Aorta (tissue), 5 donors: ENCODE data around the gene TMEM107. TPM values are rescaled to one million over a fixed set of nuclear protein-coding genes. Genes with fewer than 3 reads are reported as not detected.

Experiments
- ATAC-seq: fragments of 200-7000 bp; cut with Tn5 transposase; one replicate; pipeline ENCODE4 v1.9.1; 2022; ENCODE audit warnings: moderate library complexity; ENCODE audit not compliant: low FRiP score
- DNase-seq, 2 donors: peaks; one replicate each; pipeline ENCODE4 v3.0.0-alpha.2; 2020
- H3K27ac ChIP-seq, 2 donors: one replicate each; pipeline ENCODE4 v1.5.1; 2013; ENCODE audit warnings: low read length in 2 of 2, mild to moderate bottlenecking in 2 of 2, moderate library complexity in 2 of 2, control low read depth in 1 of 2, inconsistent platforms in 1 of 2, low read depth in 1 of 2
- H3K27me3 ChIP-seq, 2 donors: one replicate each; pipeline ENCODE4 v1.6.1; 2013; ENCODE audit warnings: control low read depth in 1 of 2, low read length in 1 of 2, mild to moderate bottlenecking in 1 of 2, moderate library complexity in 1 of 2; ENCODE audit not compliant: insufficient read depth in 2 of 2, control insufficient read depth in 1 of 2
- H3K36me3 ChIP-seq, 2 donors: one replicate each; pipeline ENCODE4 v1.6.1; 2013; ENCODE audit warnings: control low read depth in 1 of 2, low read length in 1 of 2, mild to moderate bottlenecking in 1 of 2; ENCODE audit not compliant: insufficient read depth in 2 of 2, control insufficient read depth in 1 of 2
- H3K4me1 ChIP-seq, 2 donors: one replicate each; pipeline ENCODE4 v1.6.1; 2013; ENCODE audit warnings: low read length in 2 of 2, control low read depth in 1 of 2, mild to moderate bottlenecking in 1 of 2, moderate library complexity in 1 of 2; ENCODE audit not compliant: insufficient read depth in 2 of 2, control insufficient read depth in 1 of 2
- H3K4me3 ChIP-seq, 2 donors: one replicate each; pipeline ENCODE4 v1.5.1; 2013; ENCODE audit warnings: low read length in 2 of 2, control low read depth in 1 of 2, mild to moderate bottlenecking in 1 of 2
- H3K9me3 ChIP-seq: one replicate; pipeline ENCODE4 v1.6.1; 2013; ENCODE audit warnings: mild to moderate bottlenecking, low read length; ENCODE audit not compliant: control insufficient read depth
- WGBS, 2 donors: extraction: QIAGEN DNeasy Blood & Tissue Kit; methylation state at CpG; one replicate each; pipeline ENCODE4 v1.1.7; 2013; 5-methylcytosine and 5-hydroxymethylcytosine counted together
- intact Hi-C, 2 donors: fragments of 100-400 bp; cut with DNase I; formaldehyde crosslinking; loops; one replicate each; pipeline versions ENCODE4 v1.14.2 to v1.15.0; 2022
- polyA plus RNA-seq, 2 donors: library from polyadenylated mRNA; stranded (reverse); fragments of 200-250 nt; gene quantifications; one replicate each; pipeline ENCODE4 v1.2.3, GENCODE V29; 2013
- total RNA-seq, 2 donors: library from RNA; stranded (reverse); fragmentation: NEBNext Ultra II Directional; extraction: Animal tissue kit (Norgen Biotek cat#: 25700); gene quantifications; one replicate each; pipeline ENCODE4 v1.2.1, GENCODE V29; 2021
- donor health status: healthy with polysubstance abuse.
- donor health status: Bipolar disorder and iron deficiency.
- donor health status: DM: no; HTN: no; CAD: no.
- donor health status: DM: no; HTN: no; CAD: no.
- donor health status: DM: yes; HTN: yes; CAD: no.

TMEM107 gene
- total and polyA plus RNA-seq, 4 donors = 8.9 to 20.9 (median 11.1) TPM

- WGBS, 2 donors = 94 to 97% methylated on average over 6 of the region's 6 CpGs
- DNase-seq (no peak), ATAC-seq (no peak)
- Histone ChIP-seq H3K9me3 (no peaks in the 10 kb centered on the region), H3K27me3 (no peaks in the 10 kb centered on the region), H3K4me1 (no peaks in the 10 kb centered on the region), H3K4me3 (no peak overlapping the region), H3K27ac (no peak overlapping the region), H3K36me3 (no peaks in the 10 kb centered on the region)
- intact Hi-C loops = no loop called here
These were observed 9.4 kb downstream of the TMEM107 start for GRCh38 chr17:8166731-8167130.

GRCh38 chr17:8164815-8165131 is 11.4 kb downstream of the TMEM107 start:
- Histone ChIP-seq H3K27me3 (no peaks in the 10 kb centered on the region), H3K4me3 (no peak overlapping the region), H3K36me3 (no peaks in the 10 kb centered on the region), H3K27ac (no peak overlapping the region), H3K4me1 (no peaks in the 10 kb centered on the region), H3K9me3 (no peaks in the 10 kb centered on the region)
- DNase-seq = peak in 1 of 2 donors; percentile 66
- intact Hi-C loops = loop anchor here in 1 of 2 donors (5.0 kb wide), 1 partner anchor 42 kb away; the partner anchor contains the start of gene HES7
- 76 to 77% methylated on average over 6 of the region's 6 CpGs for WGBS, 2 donors
- ATAC-seq = no peak

GRCh38 chr17:8163978-8164814 is 12.0 kb downstream of the TMEM107 start:
- H3K4me3 ChIP-seq = no peak overlapping the region
- no peaks in the 10 kb centered on the region for H3K4me1 ChIP-seq
- no peaks in the 10 kb centered on the region for H3K36me3 ChIP-seq
- no peaks in the 10 kb centered on the region for H3K27me3 ChIP-seq
- H3K9me3 ChIP-seq = no peaks in the 10 kb centered on the region
- ATAC-seq (peak; percentile 30), DNase-seq (peak; percentile 84 to 85)
- H3K27ac ChIP-seq = peak overlapping the region; percentile 10 to 28
- WGBS, 2 donors = 44 to 45% methylated on average over 13 of the region's 13 CpGs
- intact Hi-C loops = loop anchor here in 1 of 2 donors (5.0 kb wide), 1 partner anchor 42 kb away; the partner anchor contains the start of gene HES7

GRCh38 chr17:8162997-8163977 is 12.9 kb downstream of the TMEM107 start:
- no peaks in the 10 kb centered on the region for H3K4me1 ChIP-seq

GRCh38 chr17:8162233-8162996 is 13.8 kb downstream of the TMEM107 start, which contains the start of gene VAMP2:
TSS of gene VAMP2 (minus strand) at chr17:8162948. CDS start at chr17:8162879, 69 bp downstream.
- DNase-seq (peak; percentile 90 to 95), ATAC-seq (peak; percentile 75)
- intact Hi-C loops = loop anchor here in 1 of 2 donors (5.0 kb wide), 1 partner anchor 40 kb away; the partner anchor contains the start of gene HES7
- 0% methylated on average over 52 to 75 of the region's 75 CpGs for WGBS, 2 donors
- Histone ChIP-seq H3K36me3 (no peaks in the 10 kb centered on the region), H3K4me1 (no peaks in the 10 kb centered on the region), H3K4me3 (peak within 1 kb of the TSS; percentile 66 to 95), H3K27ac (peak within 1 kb of the TSS; percentile 61 to 89), H3K27me3 (no peaks in the 10 kb centered on the region), H3K9me3 (no peaks in the 10 kb centered on the region)

More at GRCh38 chr17:8162997-8163977, 12.9 kb downstream of the TMEM107 start:
- Histone ChIP-seq H3K27me3 (no peaks in the 10 kb centered on the region), H3K36me3 (no peaks in the 10 kb centered on the region), H3K27ac (peak overlapping the region; percentile 10 to 24), H3K4me3 (peak overlapping the region; percentile 27 to 95), H3K9me3 (no peaks in the 10 kb centered on the region)
- ATAC-seq = peak; percentile 26
- 3 to 4% methylated on average over 49 to 55 of the region's 55 CpGs for WGBS, 2 donors
- intact Hi-C loops = loop anchor here in 1 of 2 donors (5.0 kb wide), 1 partner anchor 41 kb away; the partner anchor contains the start of gene HES7
- peak; percentile 65 to 77 for DNase-seq

GRCh38 chr17:8161289-8162232 is 14.6 kb downstream of the TMEM107 start:
- Histone ChIP-seq H3K4me1 (no peaks in the 10 kb centered on the region), H3K4me3 (peak overlapping the region; percentile 66 to 95), H3K36me3 (no peaks in the 10 kb centered on the region), H3K27me3 (no peaks in the 10 kb centered on the region), H3K9me3 (no peaks in the 10 kb centered on the region), H3K27ac (peak overlapping the region in 1 of 2 donors; percentile 89)
- intact Hi-C loops = loop anchor here in 1 of 2 donors (5.0 kb wide), 1 partner anchor 39 kb away; the partner anchor contains the start of gene HES7
- WGBS, 2 donors = 37 to 43% methylated on average over 19 of the region's 19 CpGs
- no peak for ATAC-seq
- peak in 1 of 2 donors; percentile 64 for DNase-seq

GRCh38 chr17:8160741-8161221 is 15.4 kb downstream of the TMEM107 start:
- DNase-seq (peak in 1 of 2 donors; percentile 64), ATAC-seq (no peak)
- H3K27me3 ChIP-seq = no peaks in the 10 kb centered on the region
- H3K27ac ChIP-seq = no peak overlapping the region
- intact Hi-C loops = loop anchor here in 1 of 2 donors (5.0 kb wide), 1 partner anchor 38 kb away; the partner anchor contains the start of gene HES7
- no peaks in the 10 kb centered on the region for H3K4me1 ChIP-seq
- H3K36me3 ChIP-seq = no peaks in the 10 kb centered on the region
- 43 to 47% methylated on average over 5 of the region's 5 CpGs for WGBS, 2 donors
- no peak overlapping the region for H3K4me3 ChIP-seq
- H3K9me3 ChIP-seq = no peaks in the 10 kb centered on the region
